Activated naive CD8-positive, alpha-beta T cell treated with anti-CD3 and anti-CD28 coated beads, Interleukin-2, amount 10 ng/mL, durations not matched to agents 7 days and 5 days (primary cell): ENCODE measurements around the gene MYBPC3. TPM values are rescaled to one million over a fixed set of nuclear protein-coding genes. Genes with fewer than 3 reads are reported as not detected.

Experiments used
- ATAC-seq: fragments of 150-1000 bp; cut with Tn5 transposase; one replicate; pipeline ENCODE4 v1.10.0; 2021; ENCODE audit warnings: low read depth, moderate library complexity
- POLR2A ChIA-PET: fragments of 350-600 bp; sonication (Branson Sonifier 250); formaldehyde crosslinking; loops from one replicate; lab custom pipeline; 2021; ENCODE audit warnings: antibody characterized with exemption; lab: Charles Lee
- DNase-seq: peaks from one replicate; pipeline ENCODE4 v3.0.0; 2021
- H3K27ac Mint-ChIP-seq: one replicate; pipeline ENCODE4 v1.8.0; 2022; ENCODE audit warnings: mild to moderate bottlenecking, mixed read lengths
- H3K27me3 Mint-ChIP-seq: one replicate; pipeline ENCODE4 v1.8.0; 2022; ENCODE audit warnings: mild to moderate bottlenecking, moderate library complexity, mixed read lengths
- H3K36me3 Mint-ChIP-seq: one replicate; pipeline ENCODE4 v1.8.0; 2021; ENCODE audit warnings: mild to moderate bottlenecking, mixed read lengths
- H3K4me1 Mint-ChIP-seq: one replicate; pipeline ENCODE4 v1.8.0; 2021; ENCODE audit warnings: mixed read lengths
- H3K4me3 Mint-ChIP-seq: one replicate; pipeline ENCODE4 v1.8.0; 2022; ENCODE audit warnings: mild to moderate bottlenecking, moderate library complexity, mixed read lengths
- H3K9me3 Mint-ChIP-seq: one replicate; pipeline ENCODE4 v1.8.0; 2021; ENCODE audit warnings: mixed read lengths
- total RNA-seq, 2 experiments: library from RNA; stranded (reverse); gene quantifications; one replicate each; pipeline ENCODE4 v1.2.3, GENCODE V29; 2021

The MYBPC3 gene
- total RNA-seq, 2 experiments from 2014 or later: 0.11 TPM; not detected in 1

- Mint-ChIP-seq H3K27ac (no peak overlapping the region), H3K4me3 (no peak overlapping the region), H3K27me3 (no peaks in the 10 kb centered on the region), H3K36me3 (no peaks in the 10 kb centered on the region), H3K9me3 (no peaks in the 10 kb centered on the region), H3K4me1 (no peaks in the 10 kb centered on the region)
- DNase-seq (no peak), ATAC-seq (no peak)
- POLR2A ChIA-PET: no interaction called here
Observed at GRCh38 chr11:47349521-47350095, 2.9 kb downstream of the MYBPC3 start.

GRCh38 chr11:47348859-47349258, 3.6 kb downstream of the MYBPC3 start:
- H3K9me3 Mint-ChIP-seq: no peaks in the 10 kb centered on the region
- H3K4me1 Mint-ChIP-seq: no peaks in the 10 kb centered on the region
- no peak overlapping the region for H3K4me3 Mint-ChIP-seq
- peak; percentile 43 for ATAC-seq
- no peaks in the 10 kb centered on the region for H3K36me3 Mint-ChIP-seq
- H3K27ac Mint-ChIP-seq: no peak overlapping the region
- POLR2A ChIA-PET: interaction anchor here (0.7 kb wide), 1 partner anchor 28 kb away, joined by 3 read pairs; no protein-coding TSS in a partner anchor
- DNase-seq: no peak
- H3K27me3 Mint-ChIP-seq: no peaks in the 10 kb centered on the region

- no peak overlapping the region for H3K27ac Mint-ChIP-seq
- no peak overlapping the region for H3K4me3 Mint-ChIP-seq
- no peaks in the 10 kb centered on the region for H3K36me3 Mint-ChIP-seq
- DNase-seq: no peak
- no peaks in the 10 kb centered on the region for H3K27me3 Mint-ChIP-seq
- no peaks in the 10 kb centered on the region for H3K4me1 Mint-ChIP-seq
- no peak for ATAC-seq
- no peaks in the 10 kb centered on the region for H3K9me3 Mint-ChIP-seq
- POLR2A ChIA-PET: interaction anchor here (0.7 kb wide), 1 partner anchor 27 kb away, joined by 3 read pairs; no protein-coding TSS in a partner anchor
Observed at GRCh38 chr11:47348131-47348802, 4.2 kb downstream of the MYBPC3 start.

- POLR2A ChIA-PET: no interaction called here
- DNase-seq: no peak
- no peaks in the 10 kb centered on the region for H3K4me1 Mint-ChIP-seq
- H3K27ac Mint-ChIP-seq: no peak overlapping the region
- no peak overlapping the region for H3K4me3 Mint-ChIP-seq
- no peaks in the 10 kb centered on the region for H3K9me3 Mint-ChIP-seq
- ATAC-seq: no peak
- no peaks in the 10 kb centered on the region for H3K27me3 Mint-ChIP-seq
- H3K36me3 Mint-ChIP-seq: no peaks in the 10 kb centered on the region
Observed at GRCh38 chr11:47347137-47347536, 5.4 kb downstream of the MYBPC3 start.

GRCh38 chr11:47345890-47346563, 6.5 kb downstream of the MYBPC3 start:
- Mint-ChIP-seq H3K27me3 (no peaks in the 10 kb centered on the region), H3K4me3 (no peak overlapping the region), H3K9me3 (no peaks in the 10 kb centered on the region), H3K27ac (peak overlapping the region; percentile 8), H3K36me3 (no peaks in the 10 kb centered on the region), H3K4me1 (no peaks in the 10 kb centered on the region)
- POLR2A ChIA-PET: no interaction called here
- ATAC-seq (no peak), DNase-seq (no peak)

GRCh38 chr11:47342854-47343253, 9.6 kb downstream of the MYBPC3 start:
- Mint-ChIP-seq H3K27me3 (peaks cover 2% of the 10 kb centered on the region), H3K4me1 (no peaks in the 10 kb centered on the region), H3K36me3 (no peaks in the 10 kb centered on the region), H3K9me3 (no peaks in the 10 kb centered on the region), H3K4me3 (no peak overlapping the region), H3K27ac (no peak overlapping the region)
- ATAC-seq (no peak), DNase-seq (no peak)
- POLR2A ChIA-PET: no interaction called here

GRCh38 chr11:47342036-47342803, 10.3 kb downstream of the MYBPC3 start:
- no peak overlapping the region for H3K27ac Mint-ChIP-seq
- POLR2A ChIA-PET: no interaction called here

GRCh38 chr11:47340980-47341775, 11.3 kb downstream of the MYBPC3 start:
- DNase-seq (no peak), ATAC-seq (no peak)
- POLR2A ChIA-PET: interaction anchor here (1.1 kb wide), 1 partner anchor 19 kb away, joined by 3 read pairs; no protein-coding TSS in a partner anchor
- Mint-ChIP-seq H3K27ac (no peak overlapping the region), H3K4me1 (peaks cover 2% of the 10 kb centered on the region), H3K36me3 (no peaks in the 10 kb centered on the region), H3K9me3 (no peaks in the 10 kb centered on the region), H3K27me3 (peaks cover 2% of the 10 kb centered on the region), H3K4me3 (no peak overlapping the region)

More at GRCh38 chr11:47342036-47342803, 10.3 kb downstream of the MYBPC3 start:
- H3K9me3 Mint-ChIP-seq: no peaks in the 10 kb centered on the region
- no peaks in the 10 kb centered on the region for H3K36me3 Mint-ChIP-seq
- DNase-seq (no peak), ATAC-seq (no peak)
- peaks cover 2% of the 10 kb centered on the region for H3K27me3 Mint-ChIP-seq
- H3K4me1 Mint-ChIP-seq: no peaks in the 10 kb centered on the region
- H3K4me3 Mint-ChIP-seq: no peak overlapping the region

- H3K36me3 Mint-ChIP-seq: no peaks in the 10 kb centered on the region
- H3K4me3 Mint-ChIP-seq: no peak overlapping the region
- no peaks in the 10 kb centered on the region for H3K9me3 Mint-ChIP-seq
- H3K27me3 Mint-ChIP-seq: peaks cover 2% of the 10 kb centered on the region
- POLR2A ChIA-PET: no interaction called here
- no peak for ATAC-seq
- DNase-seq: no peak
- H3K27ac Mint-ChIP-seq: no peak overlapping the region
- peaks cover 2% of the 10 kb centered on the region for H3K4me1 Mint-ChIP-seq
Observed at GRCh38 chr11:47340010-47340409, 12.5 kb downstream of the MYBPC3 start.

GRCh38 chr11:47338396-47339241, 13.9 kb downstream of the MYBPC3 start:
- POLR2A ChIA-PET: no interaction called here
- H3K27me3 Mint-ChIP-seq: peaks cover 2% of the 10 kb centered on the region
- no peak overlapping the region for H3K27ac Mint-ChIP-seq
- H3K4me3 Mint-ChIP-seq: no peak overlapping the region
- DNase-seq: no peak
- H3K36me3 Mint-ChIP-seq: no peaks in the 10 kb centered on the region
- H3K4me1 Mint-ChIP-seq: peaks cover 2% of the 10 kb centered on the region
- no peaks in the 10 kb centered on the region for H3K9me3 Mint-ChIP-seq
- no peak for ATAC-seq

GRCh38 chr11:47337229-47337924, 15.1 kb downstream of the MYBPC3 start:
- H3K36me3 Mint-ChIP-seq: no peaks in the 10 kb centered on the region
- ATAC-seq: no peak
- peaks cover 2% of the 10 kb centered on the region for H3K4me1 Mint-ChIP-seq
- H3K4me3 Mint-ChIP-seq: no peak overlapping the region
- POLR2A ChIA-PET: no interaction called here
- no peaks in the 10 kb centered on the region for H3K9me3 Mint-ChIP-seq
- peaks cover 2% of the 10 kb centered on the region for H3K27me3 Mint-ChIP-seq
- no peak overlapping the region for H3K27ac Mint-ChIP-seq
- no peak for DNase-seq
